B cell (primary cell): Measurements from ENCODE around the gene TUBB8. TPM values are rescaled to one million over a fixed set of nuclear protein-coding genes. Genes with fewer than 3 reads are reported as not detected.
"Not testable (repeated sequence)": the region's sequence is repeated elsewhere in the genome, so short reads cannot be mapped to it uniquely, and the experiment has no call there.

Source experiments
- ATAC-seq: fragments of 200-7000 bp; cut with Tn5 transposase; one replicate; pipeline ENCODE4 v1.10.0; 2021; ENCODE audit warnings: low read depth, mild to moderate bottlenecking, moderate number of reproducible peaks, moderate library complexity
- CTCF ChIA-PET: fragments of 350-600 bp; sonication (Branson Sonifier 250); formaldehyde crosslinking; loops from one replicate; lab custom pipeline; 2021; ENCODE audit warnings: antibody characterized with exemption, inconsistent platforms; lab: Charles Lee
- POLR2A ChIA-PET: fragments of 350-600 bp; sonication (Branson Sonifier 250); formaldehyde crosslinking; loops from one replicate; lab custom pipeline; 2021; ENCODE audit warnings: antibody characterized with exemption; lab: Charles Lee
- DNase-seq: peaks from one replicate; pipeline ENCODE4 v3.0.0; 2013
- H2AFZ ChIP-seq: 2 replicates; pipeline ENCODE4 v1.6.1; 2012; ENCODE audit warnings: mild to moderate bottlenecking, low read depth, low read length; ENCODE audit not compliant: insufficient read depth, poor library complexity, severe bottlenecking
- H3K27ac ChIP-seq, 2 donors: 1 replicate in 1 of 2; 2 replicates in 1 of 2; pipeline ENCODE4 v1.5.1; 2012 to 2013; ENCODE audit warnings: low read length in 2 of 2, mild to moderate bottlenecking in 2 of 2, moderate library complexity in 1 of 2
- H3K27me3 ChIP-seq, 4 experiments: fragments of 200-600 bp in 1 of 4; sonication (generic) in 1 of 4; replicated peaks in 1 of 4; 1 replicate in 2 of 4; 2 replicates in 2 of 4; pipeline versions ENCODE4 v1.6.1 to v1.7.0; 2013 to 2016; ENCODE audit warnings: low read length in 3 of 4, mild to moderate bottlenecking in 2 of 4, mixed read lengths in 1 of 4, moderate library complexity in 1 of 4; ENCODE audit not compliant: insufficient read depth in 4 of 4, control insufficient read depth in 3 of 4; ENCODE audit errors: control extremely low read depth in 1 of 4
- H3K36me3 ChIP-seq, 2 experiments: replicated peaks in 1 of 2; 1 replicate in 1 of 2; 2 replicates in 1 of 2; pipeline versions ENCODE4 v1.6.1 to v1.7.1; 2013; ENCODE audit warnings: low read length in 1 of 2; ENCODE audit not compliant: insufficient read depth in 2 of 2, control insufficient read depth in 1 of 2; ENCODE audit errors: control extremely low read depth in 1 of 2, extremely low read depth in 1 of 2
- H3K4me1 ChIP-seq, 2 donors: fragments of 200-600 bp in 1 of 2; sonication (generic) in 1 of 2; 1 replicate in 1 of 2; 2 replicates in 1 of 2; pipeline versions ENCODE4 v1.5.1 to v1.6.1; 2013 to 2017; ENCODE audit warnings: low read length in 2 of 2; ENCODE audit not compliant: control insufficient read depth in 2 of 2, insufficient read depth in 2 of 2
- H3K4me2 ChIP-seq: replicated peaks from 2 replicates; pipeline ENCODE3; 2012; ENCODE audit warnings: mild to moderate bottlenecking, low read depth, low read length; ENCODE audit not compliant: poor library complexity, severe bottlenecking
- H3K4me3 ChIP-seq, 5 experiments: fragments of 200-600 bp in 1 of 5; sonication (generic) in 1 of 5; 1 replicate in 3 of 5; 2 replicates in 2 of 5; pipeline versions ENCODE4 v1.5.1 to v1.7.0; 2011 to 2016; ENCODE audit warnings: low read length in 4 of 5, mild to moderate bottlenecking in 4 of 5, low read depth in 2 of 5, control low read depth in 1 of 5, moderate library complexity in 1 of 5; ENCODE audit not compliant: insufficient read depth in 1 of 5; ENCODE audit errors: control extremely low read depth in 1 of 5, extremely low read depth in 1 of 5
- H3K79me2 ChIP-seq: fragments of 200-600 bp; sonication (generic); one replicate; pipeline ENCODE4 v1.6.0; 2016; ENCODE audit warnings: low read length; ENCODE audit not compliant: control insufficient read depth, insufficient read depth
- H3K9ac ChIP-seq: fragments of 200-600 bp; sonication (generic); 2 replicates; pipeline ENCODE4 v1.6.1; 2017; ENCODE audit warnings: mild to moderate bottlenecking, low read length, moderate library complexity
- H3K9me3 ChIP-seq, 3 donors: one replicate each; pipeline versions ENCODE4 v1.6.1 to v1.7.1; 2013; ENCODE audit warnings: low read length in 2 of 3; ENCODE audit not compliant: control insufficient read depth in 2 of 3, insufficient read depth in 1 of 3; ENCODE audit errors: control extremely low read depth in 1 of 3
- H4K20me1 ChIP-seq: 2 replicates; pipeline ENCODE4 v1.6.0; 2012; ENCODE audit warnings: mild to moderate bottlenecking, low read length; ENCODE audit not compliant: insufficient read depth, control insufficient read depth, poor library complexity, severe bottlenecking
- H3K27ac Mint-ChIP-seq: one replicate; pipeline ENCODE4 v1.8.0; 2021; ENCODE audit warnings: mixed read lengths
- H3K27me3 Mint-ChIP-seq: one replicate; pipeline ENCODE4 v1.8.0; 2021; ENCODE audit warnings: mixed read lengths
- H3K4me1 Mint-ChIP-seq: one replicate; pipeline ENCODE4 v1.8.0; 2021; ENCODE audit warnings: mixed read lengths
- H3K4me3 Mint-ChIP-seq: one replicate; pipeline ENCODE4 v1.8.0; 2021; ENCODE audit warnings: mixed read lengths
- H3K9me3 Mint-ChIP-seq: one replicate; pipeline ENCODE4 v1.8.0; 2022; ENCODE audit warnings: mixed read lengths; ENCODE audit not compliant: insufficient read depth
- EZH2 ChIP-seq: IDR thresholded peaks from 2 replicates; pipeline ENCODE4 v1.6.1; 2012; ENCODE audit warnings: borderline replicate concordance, low read depth, mild to moderate bottlenecking, moderate library complexity, low read length; ENCODE audit not compliant: insufficient read depth, poor library complexity, severe bottlenecking
- WGBS: methylation state at CpG from one replicate; pipeline ENCODE4 v1.1.5; 2013; ENCODE audit warnings: missing lambda C conversion rate; ENCODE audit not compliant: insufficient coverage; 5-methylcytosine and 5-hydroxymethylcytosine counted together
- intact Hi-C: fragments of 100-400 bp; cut with micrococcal nuclease; formaldehyde crosslinking; loops from one replicate; pipeline ENCODE4 v1.10.0; 2022
- polyA plus RNA-seq: library from polyadenylated mRNA; depleted of rRNA; stranded (reverse); fragments of >200 nt; gene quantifications from 2 replicates; pipeline ENCODE4 v1.2.3, GENCODE V29; 2012
- total RNA-seq, 2 donors: library from RNA; stranded (reverse); fragments of 120-200 nt in 1 of 2; gene quantifications; 1 replicate in 1 of 2; 2 replicates in 1 of 2; pipeline versions ENCODE4 v1.2.3 to v1.2.4, GENCODE V29; 2013 to 2022
- TF ChIP-seq, protein P1 (sequence below): fragments of 200-600 bp; IDR thresholded peaks from one replicate; pipeline ENCODE4 v1.8.0; 2022; ENCODE audit warnings: antibody characterized with exemption, mild to moderate bottlenecking

Gene TUBB8
- total and polyA plus RNA-seq, 2 donors (not counting 1 experiment from before 2014, with no cell fraction given), result 0.64 to 0.84 TPM

DNA sequence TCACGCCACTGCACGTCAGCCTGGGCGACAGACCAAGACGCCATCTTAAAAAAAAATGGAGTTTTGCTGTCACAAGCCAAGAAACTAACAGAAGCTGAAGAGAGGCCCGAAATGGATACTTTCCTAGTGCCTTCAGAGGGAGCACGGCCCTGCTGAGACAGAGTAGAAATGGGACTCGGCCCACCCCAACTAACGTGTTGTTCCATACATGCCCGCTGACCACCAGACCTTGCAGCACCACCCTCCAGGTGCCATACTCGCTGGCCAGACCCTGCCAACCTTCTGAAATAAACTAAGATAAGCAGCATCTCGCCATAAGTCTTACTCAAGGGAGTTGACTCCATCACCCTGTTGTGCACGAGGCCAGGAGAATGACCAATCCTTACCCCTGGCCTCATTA lies 29.5 kb upstream of the TUBB8 start:
- ATAC-seq (no peak), DNase-seq (no peak)
- Histone ChIP-seq H3K4me3 (no peak overlapping the region), H3K79me2 (no peaks in the 10 kb centered on the region), H2AFZ (no peak overlapping the region), H3K27me3 (peaks cover 0 to 46% (median 12%) of the 10 kb centered on the region in 4 experiments), H4K20me1 (no peaks in the 10 kb centered on the region), H3K36me3 (no peaks in the 10 kb centered on the region), H3K4me2 (no peak overlapping the region), H3K27ac (no peak overlapping the region), H3K4me1 (peaks cover 6 to 24% of the 10 kb centered on the region in 2 donors), H3K9me3 (peaks cover 0 to 20% (median 0%) of the 10 kb centered on the region in 3 donors), H3K9ac (no peak overlapping the region)
- peaks cover 33% of the 10 kb centered on the region for H3K27me3 Mint-ChIP-seq
- 94% methylated on average over 11 of the region's 12 CpGs for WGBS
- peaks cover 6% of the 10 kb centered on the region for H3K4me1 Mint-ChIP-seq
- TF ChIP-seq EZH2, result no peak
- TF ChIP-seq, protein P1, sequence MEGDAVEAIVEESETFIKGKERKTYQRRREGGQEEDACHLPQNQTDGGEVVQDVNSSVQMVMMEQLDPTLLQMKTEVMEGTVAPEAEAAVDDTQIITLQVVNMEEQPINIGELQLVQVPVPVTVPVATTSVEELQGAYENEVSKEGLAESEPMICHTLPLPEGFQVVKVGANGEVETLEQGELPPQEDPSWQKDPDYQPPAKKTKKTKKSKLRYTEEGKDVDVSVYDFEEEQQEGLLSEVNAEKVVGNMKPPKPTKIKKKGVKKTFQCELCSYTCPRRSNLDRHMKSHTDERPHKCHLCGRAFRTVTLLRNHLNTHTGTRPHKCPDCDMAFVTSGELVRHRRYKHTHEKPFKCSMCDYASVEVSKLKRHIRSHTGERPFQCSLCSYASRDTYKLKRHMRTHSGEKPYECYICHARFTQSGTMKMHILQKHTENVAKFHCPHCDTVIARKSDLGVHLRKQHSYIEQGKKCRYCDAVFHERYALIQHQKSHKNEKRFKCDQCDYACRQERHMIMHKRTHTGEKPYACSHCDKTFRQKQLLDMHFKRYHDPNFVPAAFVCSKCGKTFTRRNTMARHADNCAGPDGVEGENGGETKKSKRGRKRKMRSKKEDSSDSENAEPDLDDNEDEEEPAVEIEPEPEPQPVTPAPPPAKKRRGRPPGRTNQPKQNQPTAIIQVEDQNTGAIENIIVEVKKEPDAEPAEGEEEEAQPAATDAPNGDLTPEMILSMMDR, result no peak
- intact Hi-C loops, result no loop called here
- H3K9me3 Mint-ChIP-seq, result no peaks in the 10 kb centered on the region
- no peak overlapping the region for H3K4me3 Mint-ChIP-seq
- ChIA-PET POLR2A (no interaction called here), CTCF (no interaction called here)
- H3K27ac Mint-ChIP-seq, result no peak overlapping the region

DNA sequence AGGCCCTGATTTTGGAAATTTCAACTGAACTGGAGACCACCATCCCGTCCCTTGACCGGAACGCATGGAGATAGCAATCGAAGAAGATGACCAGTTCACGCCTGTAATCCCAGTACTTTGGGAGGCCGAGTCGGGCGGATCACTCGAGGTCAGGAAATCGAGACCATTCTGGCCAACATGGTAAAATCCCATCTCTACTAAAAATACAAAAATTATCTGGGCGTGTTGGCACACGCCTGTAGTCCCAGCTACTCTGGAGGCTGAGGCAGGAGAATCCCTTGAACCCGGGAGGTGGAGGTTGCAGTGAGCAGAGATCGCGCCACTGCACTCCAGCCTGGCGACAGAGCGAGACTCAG lies 25.1 kb upstream of the TUBB8 start:
- H4K20me1 ChIP-seq, H3K4me1 Mint-ChIP-seq, H3K79me2 ChIP-seq, H3K27ac ChIP-seq, H3K27ac Mint-ChIP-seq, ATAC-seq, CTCF ChIA-PET, H3K27me3 Mint-ChIP-seq, H3K9me3 Mint-ChIP-seq, POLR2A ChIA-PET, H3K36me3 ChIP-seq, DNase-seq: not testable (repeated sequence)
- peak overlapping the region; percentile 72 for H2AFZ ChIP-seq
- peak overlapping the region; percentile 57 for H3K4me2 ChIP-seq
- peaks cover 0 to 20% (median 0%) of the 10 kb centered on the region in 3 donors for H3K9me3 ChIP-seq
- H3K4me3 Mint-ChIP-seq, result peak overlapping the region; percentile 47
- H3K9ac ChIP-seq, result peak overlapping the region; percentile 58
- H3K4me1 ChIP-seq, result peaks cover 6 to 24% of the 10 kb centered on the region in 2 donors
- WGBS, result 9% methylated on average over 9 of the region's 17 CpGs
- intact Hi-C loops, result loop anchor here (2.0 kb wide), 1 partner anchor 61 kb away; the partner anchor contains the start of gene ZMYND11
- H3K4me3 ChIP-seq, result peak overlapping the region in 3 of 5 experiments; percentile 39 to 50 (median 44)
- TF ChIP-seq, protein P1, result peak; percentile 17
- H3K27me3 ChIP-seq, result peaks cover 0 to 30% (median 8%) of the 10 kb centered on the region in 4 experiments
